ENCODE measurements around the gene LYZL6. TPM values are rescaled to one million over a fixed set of nuclear protein-coding genes. Genes with fewer than 3 reads are reported as not detected.

LYZL6 gene
- not detected for total RNA-seq

GRCh38 chr17:35943537-35943936 lies at the start of gene LYZL6:
TSS of gene LYZL6 (minus strand) at chr17:35943713. CDS start at chr17:35939356, 4,357 bp downstream.

GRCh38 chr17:35986643-35987042 lies 43.1 kb upstream of the LYZL6 start, which contains the start of gene CCL14:
TSS of gene CCL14 (minus strand) at chr17:35986729. CDS start at chr17:35986649, 80 bp downstream.

GRCh38 chr17:35981246-35981645 lies 37.7 kb upstream of the LYZL6 start, which contains the start of gene CCL16:
TSS of gene CCL16 (minus strand) at chr17:35981497. CDS start at chr17:35981420, 77 bp downstream.

GRCh38 chr17:35930211-35931065 lies 13.1 kb downstream of the LYZL6 start, which contains the start of gene RDM1:
TSS of gene RDM1 (minus strand) at chr17:35930773. CDS start at chr17:35930727, 46 bp downstream.

Small RNA genes lying within 50 kb of the gene (small RNA-seq; reads per million reads assigned to genes)
- gene RF00100 = 723 reads per million, percentile 98 among the genes with 10 or more reads in this experiment

Other genes with a start within 250 kb of the LYZL6 start
- 20.3 TPM for gene RASL10B, start 212.1 kb downstream of the LYZL6 start, total RNA-seq
- gene GAS2L2, start 190.5 kb downstream of the LYZL6 start, total RNA-seq = 1.2 TPM
- gene C17orf50, start 182.8 kb downstream of the LYZL6 start, total RNA-seq = not detected
- gene MMP28, start 148.1 kb downstream of the LYZL6 start, total RNA-seq = 15.2 TPM
- gene TAF15, start 134.2 kb downstream of the LYZL6 start, total RNA-seq = 75.4 TPM
- not detected for gene HEATR9, start 74.8 kb downstream of the LYZL6 start, total RNA-seq
- not detected for gene CCL5, start 63.4 kb downstream of the LYZL6 start, total RNA-seq
- 3.0 TPM for gene RDM1, start 12.9 kb downstream of the LYZL6 start, total RNA-seq
- gene CCL16, start 37.8 kb upstream of the LYZL6 start, total RNA-seq = not detected
- gene CCL14, start 43.0 kb upstream of the LYZL6 start, total RNA-seq = not detected
- gene CCL15, start 57.8 kb upstream of the LYZL6 start, total RNA-seq = not detected
- not detected for gene CCL23, start 74.3 kb upstream of the LYZL6 start, total RNA-seq
- gene CCL18, start 120.6 kb upstream of the LYZL6 start, total RNA-seq = not detected
- 1.6 TPM for gene CCL3, start 146.4 kb upstream of the LYZL6 start, total RNA-seq
- 2.5 TPM for gene CCL4, start 160.1 kb upstream of the LYZL6 start, total RNA-seq
- gene TBC1D3B, start 232.9 kb upstream of the LYZL6 start, total RNA-seq = 0.69 TPM